ENCODE measurements around the gene NOC2L. TPM values are rescaled to one million over a fixed set of nuclear protein-coding genes. Genes with fewer than 3 reads are reported as not detected.
A peak's percentile ranks its signal among the peaks of the same experiment; 100 is the strongest.

NOC2L gene
- total RNA-seq, 1 experiment from 2014 or later = 130 TPM

GRCh38 chr1:1004780-1005697, 46.0 kb upstream of the NOC2L start:
- no CpG with 5 or more reads among the region's 21 CpGs for WGBS (ENCODE audit: extremely low coverage, insufficient read length, low lambda C conversion rate)
- DNase-seq = peak; percentile 50
- Mint-ChIP-seq H3K9me3 (peaks cover 0 to 4% of the 10 kb centered on the region in 2 experiments; a peak in 2 of 5 replicates), H3K4me1 (peaks cover 13 to 30% of the 10 kb centered on the region in 2 experiments), H3K27ac (no peak overlapping the region), H3K36me3 (ENCODE audit: insufficient read depth in 1 of 3, low read depth in 3 of 3) (no peaks in the 10 kb centered on the region), H3K4me3 (0 out of 5 replicates have a peak overlapping the region, but pooled peaks of 1 of the 2 experiments have one; percentile 40), H3K27me3 (ENCODE audit: low read depth) (peaks cover 83% of the 10 kb centered on the region)
- H2BK20ac ChIP-seq (ENCODE audit: low read depth, low read length, poor library complexity, severe bottlenecking) = no peak overlapping the region
- no peaks in the 10 kb centered on the region for H4K20me1 ChIP-seq (ENCODE audit: control insufficient read depth, insufficient read depth, insufficient read length)
- no peak for TF ChIP-seq CTCF (conservative IDR thresholded peaks at IDR 0.05)
- no peak overlapping the region for H2BK5ac ChIP-seq (ENCODE audit: insufficient read length, low read length)
- H3K23me2 ChIP-seq (ENCODE audit: insufficient read length, low read depth, low read length, poor library complexity, severe bottlenecking) = peaks cover 7% of the 10 kb centered on the region
- H2BK120ac ChIP-seq (ENCODE audit: low read depth, low read length, poor library complexity, severe bottlenecking) = no peak overlapping the region
- H3K14ac ChIP-seq (ENCODE audit: insufficient read depth, low read length) = peak overlapping the region; percentile 10
- no peaks in the 10 kb centered on the region for H3K9me3 ChIP-seq (ENCODE audit: control insufficient read depth, low read depth, low read length)
- H4K91ac ChIP-seq (ENCODE audit: insufficient read length, low read depth, low read length) = no peak overlapping the region
- no peak overlapping the region for H4K5ac ChIP-seq (ENCODE audit: insufficient read length, low read depth, low read length)
- no peaks in the 10 kb centered on the region for H3K79me2 ChIP-seq (ENCODE audit: insufficient read depth, low read length)
- H2BK15ac ChIP-seq (ENCODE audit: low read depth, low read length) = no peak overlapping the region
- H3T11ph ChIP-seq (ENCODE audit: low read length) = no peak overlapping the region
- H3K79me1 ChIP-seq (ENCODE audit: insufficient read depth, low read depth, low read length, poor library complexity, severe bottlenecking) = no peaks in the 10 kb centered on the region
- H3K56ac ChIP-seq (ENCODE audit: insufficient read length, low read depth, low read length) = no peak overlapping the region
- H3K4ac ChIP-seq (ENCODE audit: low read depth, low read length) = no peak overlapping the region
- H3K23ac ChIP-seq (ENCODE audit: insufficient read length, low read depth, low read length) = no peak overlapping the region
- no peak overlapping the region for H3K9ac ChIP-seq (ENCODE audit: extremely low read depth, insufficient read length, low read length)
- no peak overlapping the region for H2AK5ac ChIP-seq (ENCODE audit: insufficient read length, low read length)
- no peak overlapping the region for H2AFZ ChIP-seq (ENCODE audit: low read length)
- peaks cover 8% of the 10 kb centered on the region; the same call in 1 of the 2 replicates for H3K27me3 ChIP-seq (ENCODE audit: insufficient read depth, low read length)
- no peak overlapping the region for H3K18ac ChIP-seq (ENCODE audit: insufficient read length, low read depth, low read length)
- no peak overlapping the region for H3K27ac ChIP-seq (ENCODE audit: insufficient read length, low read depth, low read length)
- H3K4me2 ChIP-seq (ENCODE audit: insufficient read depth, insufficient read length, low read length) = no peak overlapping the region
- no peak overlapping the region for H4K8ac ChIP-seq (replicated peaks; ENCODE audit: insufficient read length, low read depth, low read length)
- H3K4me1 ChIP-seq (ENCODE audit: insufficient read depth, low read length) = no peaks in the 10 kb centered on the region
- H2BK12ac ChIP-seq (ENCODE audit: insufficient read length, low read depth, low read length) = no peak overlapping the region

All from H9 (cell line).